Smooth muscle cell (in vitro differentiated cells): ENCODE results near the gene SLIT3. TPM values are rescaled to one million over a fixed set of nuclear protein-coding genes. Genes with fewer than 3 reads are reported as not detected.
A peak's percentile ranks its signal among the peaks of the same experiment; 100 is the strongest.

Experiments
- DNase-seq: peaks from one replicate; lab custom pipeline; 2025; ENCODE audit not compliant: unreplicated experiment; lab: John Stamatoyannopoulos, UW
- H2AFZ ChIP-seq: fragments of 200-600 bp; sonication (generic); 2 replicates; pipeline ENCODE4 v1.6.0; 2016; ENCODE audit warnings: antibody characterized with exemption, low read depth, mild to moderate bottlenecking
- H3F3A ChIP-seq: fragments of 200-600 bp; sonication (generic); 2 replicates; pipeline ENCODE4 v1.6.0; 2017; ENCODE audit warnings: antibody characterized with exemption, low read depth
- H3K27ac ChIP-seq: fragments of 200-600 bp; sonication (generic); 2 replicates; pipeline ENCODE4 v1.5.1; 2016; ENCODE audit warnings: low read depth, mild to moderate bottlenecking
- H3K27me3 ChIP-seq: fragments of 200-600 bp; sonication (generic); 2 replicates; pipeline ENCODE4 v1.6.1; 2016; ENCODE audit warnings: low read depth, mild to moderate bottlenecking
- H3K36me3 ChIP-seq: fragments of 200-600 bp; sonication (generic); 2 replicates; pipeline ENCODE4 v1.5.1; 2016; ENCODE audit warnings: low read depth
- H3K4me1 ChIP-seq: fragments of 200-600 bp; sonication (generic); 2 replicates; pipeline ENCODE4 v1.5.1; 2016; ENCODE audit warnings: low read depth
- H3K4me2 ChIP-seq: fragments of 200-600 bp; sonication (generic); 2 replicates; pipeline ENCODE4 v1.6.0; 2016; ENCODE audit warnings: mild to moderate bottlenecking
- H3K4me3 ChIP-seq: fragments of 200-600 bp; sonication (generic); 2 replicates; pipeline ENCODE4 v1.5.1; 2016; ENCODE audit warnings: mild to moderate bottlenecking
- H3K79me2 ChIP-seq: fragments of 200-600 bp; sonication (generic); 2 replicates; pipeline ENCODE4 v1.6.0; 2016; ENCODE audit warnings: low read depth, mild to moderate bottlenecking
- H3K9ac ChIP-seq: fragments of 200-600 bp; sonication (generic); 2 replicates; pipeline ENCODE4 v1.6.0; 2016; ENCODE audit warnings: low read depth
- H3K9me3 ChIP-seq: fragments of 200-600 bp; sonication (generic); replicated peaks from 2 replicates; pipeline ENCODE4 v1.5.1; 2016; ENCODE audit warnings: low read depth
- H4K20me1 ChIP-seq: fragments of 200-600 bp; sonication (generic); 2 replicates; pipeline ENCODE4 v1.6.0; 2016; ENCODE audit warnings: low read depth
- CTCF ChIP-seq: fragments of 200-600 bp; sonication (generic); IDR thresholded peaks from 2 replicates; pipeline ENCODE4 v1.5.1; 2017; ENCODE audit warnings: borderline replicate concordance, mild to moderate bottlenecking, antibody characterized with exemption; ENCODE audit not compliant: insufficient read depth, poor library complexity, severe bottlenecking
- WGBS: methylation state at CpG from one replicate; pipeline ENCODE4 v1.1.7; 2016; ENCODE audit warnings: low lambda C conversion rate; 5-methylcytosine and 5-hydroxymethylcytosine counted together
- polyA plus RNA-seq: library from polyadenylated mRNA; unstranded; fragments of >200 nt; fragmentation: Nextera tagmentation; extraction: Ambion mirVana; gene quantifications from 2 replicates; pipeline ENCODE4 v1.2.1, GENCODE V29; 2016
- total RNA-seq: library from RNA; depleted of rRNA; stranded (reverse); fragments of >200 nt; gene quantifications from 2 replicates; pipeline ENCODE4 v1.2.3, GENCODE V29; 2014

The SLIT3 gene
- total and polyA plus RNA-seq, 2 experiments from 2014 or later, result 25.4 to 29.5 TPM

GRCh38 chr5:169336242-169336641 lies 35.3 kb upstream of the SLIT3 start:
- H3K36me3 ChIP-seq, result no peaks in the 10 kb centered on the region
- peak overlapping the region; percentile 29 for H2AFZ ChIP-seq
- WGBS, result 32% methylated on average over 2 of the region's 2 CpGs

GRCh38 chr5:169335806-169336205 lies 34.9 kb upstream of the SLIT3 start:
- Histone ChIP-seq H2AFZ (peak overlapping the region; percentile 29), H4K20me1 (no peaks in the 10 kb centered on the region), H3K79me2 (no peaks in the 10 kb centered on the region), H3K36me3 (no peaks in the 10 kb centered on the region), H3K4me2 (peak overlapping the region; percentile 20), H3K27me3 (no peaks in the 10 kb centered on the region), H3K4me1 (no peaks in the 10 kb centered on the region), H3K4me3 (no peak overlapping the region), H3F3A (no peaks in the 10 kb centered on the region), H3K9ac (no peak overlapping the region), H3K27ac (no peak overlapping the region), H3K9me3 (no peaks in the 10 kb centered on the region)
- TF ChIP-seq CTCF, result no peak
- DNase-seq, result no peak
- WGBS, result 72% methylated on average over 2 of the region's 2 CpGs

More at GRCh38 chr5:169336242-169336641, 35.3 kb upstream of the SLIT3 start:
- Histone ChIP-seq H3K9ac (no peak overlapping the region), H3K4me1 (no peaks in the 10 kb centered on the region), H3K27me3 (no peaks in the 10 kb centered on the region), H3K9me3 (no peaks in the 10 kb centered on the region), H3K27ac (no peak overlapping the region), H3F3A (no peaks in the 10 kb centered on the region), H3K4me3 (no peak overlapping the region), H3K79me2 (no peaks in the 10 kb centered on the region), H4K20me1 (no peaks in the 10 kb centered on the region), H3K4me2 (peak overlapping the region; percentile 20)
- TF ChIP-seq CTCF, result no peak
- no peak for DNase-seq

- 66% methylated on average over 6 of the region's 6 CpGs for WGBS
- TF ChIP-seq CTCF, result no peak
- H3K27ac ChIP-seq, result no peak overlapping the region
- no peak for DNase-seq
- H3K4me2 ChIP-seq, result no peak overlapping the region
- H3K27me3 ChIP-seq, result no peaks in the 10 kb centered on the region
- no peaks in the 10 kb centered on the region for H3K79me2 ChIP-seq
- H4K20me1 ChIP-seq, result no peaks in the 10 kb centered on the region
- no peaks in the 10 kb centered on the region for H3K9me3 ChIP-seq
- H3K4me1 ChIP-seq, result no peaks in the 10 kb centered on the region
- no peaks in the 10 kb centered on the region for H3K36me3 ChIP-seq
- H3F3A ChIP-seq, result no peaks in the 10 kb centered on the region
- H3K4me3 ChIP-seq, result no peak overlapping the region
- H2AFZ ChIP-seq, result no peak overlapping the region
- H3K9ac ChIP-seq, result no peak overlapping the region
These were observed 32.6 kb upstream of the SLIT3 start for GRCh38 chr5:169333518-169333917.

GRCh38 chr5:169331292-169331852 lies 30.4 kb upstream of the SLIT3 start:
- WGBS, result 59% methylated on average over 4 of the region's 4 CpGs
- Histone ChIP-seq H3K27me3 (no peaks in the 10 kb centered on the region), H3K36me3 (no peaks in the 10 kb centered on the region), H4K20me1 (no peaks in the 10 kb centered on the region), H3K4me2 (no peak overlapping the region), H3K4me1 (no peaks in the 10 kb centered on the region), H3K9me3 (no peaks in the 10 kb centered on the region), H3K79me2 (no peaks in the 10 kb centered on the region), H3K4me3 (no peak overlapping the region), H3F3A (no peaks in the 10 kb centered on the region), H2AFZ (peak overlapping the region; percentile 42), H3K27ac (no peak overlapping the region), H3K9ac (no peak overlapping the region)
- DNase-seq, result no peak
- no peak for TF ChIP-seq CTCF
